Measurements from ENCODE around the gene POLR2L.

Gene POLR2L

GRCh38 chr11:863910-864827 is 21.8 kb upstream of the POLR2L start:
- DNase-seq (ENCODE audit: low spot score): no peak
- no peak for TF ChIP-seq CTCF (IDR thresholded peaks at IDR 0.05; ENCODE audit: extremely low read depth, missing control alignments)

GRCh38 chr11:863023-863909 is 20.9 kb upstream of the POLR2L start:
- DNase-seq (ENCODE audit: low spot score): no peak
- TF ChIP-seq CTCF (IDR thresholded peaks at IDR 0.05; ENCODE audit: extremely low read depth, missing control alignments): no peak

- no peak for TF ChIP-seq CTCF (IDR thresholded peaks at IDR 0.05; ENCODE audit: extremely low read depth, missing control alignments)
- DNase-seq (ENCODE audit: low spot score): no peak
Measured at GRCh38 chr11:862696-863022, 20.3 kb upstream of the POLR2L start.

- TF ChIP-seq CTCF (IDR thresholded peaks at IDR 0.05; ENCODE audit: extremely low read depth, missing control alignments): no peak
- no peak for DNase-seq (ENCODE audit: low spot score)
Measured at GRCh38 chr11:862081-862661, 19.8 kb upstream of the POLR2L start.

GRCh38 chr11:861105-861479 is 18.8 kb upstream of the POLR2L start:
- DNase-seq (ENCODE audit: low spot score): no peak
- TF ChIP-seq CTCF (IDR thresholded peaks at IDR 0.05; ENCODE audit: extremely low read depth, missing control alignments): no peak

- no peak for DNase-seq (ENCODE audit: low spot score)
- no peak for TF ChIP-seq CTCF (IDR thresholded peaks at IDR 0.05; ENCODE audit: extremely low read depth, missing control alignments)
Measured at GRCh38 chr11:860234-861104, 18.1 kb upstream of the POLR2L start.
